Retinal pigment epithelial cell (primary cell): Measurements from ENCODE around the gene CHRM4.
"Not testable (repeated sequence)": the region's sequence is repeated elsewhere in the genome, so short reads cannot be mapped to it uniquely, and the experiment has no call there.

ENCODE experiments used
- DNase-seq: peaks from one replicate; pipeline ENCODE4 v3.0.0-alpha.2; 2010; ENCODE audit warnings: low read depth
- H3K4me3 ChIP-seq: 2 replicates; pipeline ENCODE4 v1.5.1; 2011; ENCODE audit warnings: mild to moderate bottlenecking, low read length, control low read depth, moderate library complexity
- TF ChIP-seq, protein P1 (sequence below): conservative IDR thresholded peaks from 2 replicates; pipeline ENCODE4 v1.5.1; 2011; ENCODE audit warnings: low read depth, low read length, control low read depth, inconsistent platforms

Gene CHRM4

DNA sequence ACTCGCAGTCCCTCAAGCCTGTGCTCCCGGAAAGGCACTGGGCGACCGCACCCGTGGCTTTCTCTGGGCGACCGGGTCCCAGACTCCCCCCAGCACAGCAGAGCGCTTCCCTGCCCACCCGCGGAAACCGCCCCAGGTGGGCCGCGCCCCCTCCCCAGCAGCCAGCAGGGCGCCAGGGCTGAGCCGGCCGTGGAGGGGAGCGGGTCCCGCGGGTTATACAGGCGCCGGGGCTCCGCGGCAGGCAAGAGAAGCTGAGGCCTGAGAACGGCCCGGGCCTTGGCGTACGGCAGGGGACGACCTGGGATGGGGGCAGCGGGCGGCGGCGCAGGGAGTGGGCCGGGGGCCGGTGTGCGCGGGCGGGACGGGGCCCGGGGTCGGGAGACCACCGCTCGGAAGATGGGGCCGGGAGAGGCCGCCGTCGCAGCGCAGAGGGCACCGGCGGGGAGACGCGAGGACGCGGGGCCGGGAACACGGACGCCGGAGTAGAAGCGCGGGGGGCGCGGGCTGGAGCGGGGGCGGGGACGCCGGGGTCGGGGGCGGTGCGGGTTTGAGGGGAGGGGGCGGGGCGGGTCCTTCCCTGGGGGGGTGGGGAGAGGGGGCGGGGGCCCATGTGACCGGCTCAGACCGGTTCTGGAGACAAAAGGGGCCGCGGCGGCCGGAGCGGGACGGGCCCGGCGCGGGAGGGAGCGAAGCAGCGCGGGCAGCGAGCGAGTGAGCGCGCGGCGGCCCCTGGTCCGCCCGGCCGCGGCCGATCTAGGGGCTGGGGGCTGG is 10.3 kb downstream of the CHRM4 start, which contains the start of gene MDK:
Gene MDK (plus strand): TSS at position 622 of the 771 bp plus-strand sequence. CDS start 389 bp downstream, outside the sequence.
- no peak for DNase-seq
- TF ChIP-seq, protein P1, sequence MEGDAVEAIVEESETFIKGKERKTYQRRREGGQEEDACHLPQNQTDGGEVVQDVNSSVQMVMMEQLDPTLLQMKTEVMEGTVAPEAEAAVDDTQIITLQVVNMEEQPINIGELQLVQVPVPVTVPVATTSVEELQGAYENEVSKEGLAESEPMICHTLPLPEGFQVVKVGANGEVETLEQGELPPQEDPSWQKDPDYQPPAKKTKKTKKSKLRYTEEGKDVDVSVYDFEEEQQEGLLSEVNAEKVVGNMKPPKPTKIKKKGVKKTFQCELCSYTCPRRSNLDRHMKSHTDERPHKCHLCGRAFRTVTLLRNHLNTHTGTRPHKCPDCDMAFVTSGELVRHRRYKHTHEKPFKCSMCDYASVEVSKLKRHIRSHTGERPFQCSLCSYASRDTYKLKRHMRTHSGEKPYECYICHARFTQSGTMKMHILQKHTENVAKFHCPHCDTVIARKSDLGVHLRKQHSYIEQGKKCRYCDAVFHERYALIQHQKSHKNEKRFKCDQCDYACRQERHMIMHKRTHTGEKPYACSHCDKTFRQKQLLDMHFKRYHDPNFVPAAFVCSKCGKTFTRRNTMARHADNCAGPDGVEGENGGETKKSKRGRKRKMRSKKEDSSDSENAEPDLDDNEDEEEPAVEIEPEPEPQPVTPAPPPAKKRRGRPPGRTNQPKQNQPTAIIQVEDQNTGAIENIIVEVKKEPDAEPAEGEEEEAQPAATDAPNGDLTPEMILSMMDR: no peak
- H3K4me3 ChIP-seq: peak within 1 kb of the TSS; percentile 65

DNA sequence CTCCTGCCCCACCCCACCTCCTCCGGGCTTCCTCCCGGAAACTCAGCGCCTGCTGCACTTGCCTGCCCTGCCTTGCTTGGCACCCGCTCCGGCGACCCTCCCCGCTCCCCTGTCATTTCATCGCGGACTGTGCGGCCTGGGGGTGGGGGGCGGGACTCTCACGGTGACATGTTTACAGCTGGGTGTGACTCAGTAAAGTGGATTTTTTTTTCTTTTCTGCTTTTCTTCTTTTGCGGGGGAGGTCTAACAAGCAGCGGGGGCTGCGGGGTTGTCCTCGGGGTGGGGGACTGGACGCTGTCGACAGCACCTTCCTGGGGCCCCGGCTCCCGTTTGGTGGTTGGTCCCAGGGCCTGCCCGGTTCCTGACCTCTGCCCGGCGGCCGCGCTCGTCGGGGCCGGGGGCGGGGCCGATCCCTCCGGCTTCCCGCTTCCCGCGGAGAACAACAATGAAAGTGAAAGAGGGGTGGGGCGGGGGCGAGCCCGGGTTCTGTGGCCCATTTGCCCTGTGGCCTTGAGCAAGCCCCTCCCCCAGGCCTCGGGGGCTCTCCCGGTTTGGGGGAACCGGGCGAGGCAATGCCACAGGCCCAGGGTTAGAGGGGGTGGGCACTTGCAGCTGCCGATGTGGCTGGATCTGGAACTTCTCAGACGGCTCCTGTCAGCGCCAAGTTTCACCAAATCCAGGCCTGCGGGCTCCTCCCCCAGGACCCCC is 11.1 kb downstream of the CHRM4 start:
- DNase-seq: no peak
- H3K4me3 ChIP-seq: peak overlapping the region; percentile 53
- TF ChIP-seq, protein P1: no peak

DNA sequence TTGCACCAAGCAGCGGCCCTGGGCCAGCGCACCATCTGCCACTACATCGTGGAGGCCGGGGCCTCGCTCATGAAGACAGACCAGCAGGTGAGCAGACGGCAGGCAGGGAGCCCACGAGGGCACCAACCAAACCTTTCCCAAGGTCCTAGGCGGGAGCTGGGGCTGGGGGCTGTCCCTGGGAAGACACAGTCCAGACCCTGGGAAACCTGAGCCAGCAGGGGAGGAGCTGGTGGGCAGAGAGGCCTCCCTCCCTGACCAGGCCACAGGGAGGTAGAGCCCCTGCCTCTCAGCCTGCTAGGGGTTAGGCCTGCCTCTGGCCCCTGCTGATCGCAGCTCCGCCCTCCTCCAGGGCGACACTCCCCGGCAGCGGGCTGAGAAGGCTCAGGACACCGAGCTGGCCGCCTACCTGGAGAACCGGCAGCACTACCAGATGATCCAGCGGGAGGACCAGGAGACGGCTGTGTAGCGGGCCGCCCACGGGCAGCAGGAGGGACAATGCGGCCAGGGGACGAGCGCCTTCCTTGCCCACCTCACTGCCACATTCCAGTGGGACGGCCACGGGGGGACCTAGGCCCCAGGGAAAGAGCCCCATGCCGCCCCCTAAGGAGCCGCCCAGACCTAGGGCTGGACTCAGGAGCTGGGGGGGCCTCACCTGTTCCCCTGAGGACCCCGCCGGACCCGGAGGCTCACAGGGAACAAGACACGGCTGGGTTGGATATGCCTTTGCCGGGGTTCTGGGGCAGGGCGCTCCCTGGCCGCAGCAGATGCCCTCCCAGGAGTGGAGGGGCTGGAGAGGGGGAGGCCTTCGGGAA is 11.9 kb downstream of the CHRM4 start:
- DNase-seq, H3K4me3 ChIP-seq: not testable (repeated sequence)

DNA sequence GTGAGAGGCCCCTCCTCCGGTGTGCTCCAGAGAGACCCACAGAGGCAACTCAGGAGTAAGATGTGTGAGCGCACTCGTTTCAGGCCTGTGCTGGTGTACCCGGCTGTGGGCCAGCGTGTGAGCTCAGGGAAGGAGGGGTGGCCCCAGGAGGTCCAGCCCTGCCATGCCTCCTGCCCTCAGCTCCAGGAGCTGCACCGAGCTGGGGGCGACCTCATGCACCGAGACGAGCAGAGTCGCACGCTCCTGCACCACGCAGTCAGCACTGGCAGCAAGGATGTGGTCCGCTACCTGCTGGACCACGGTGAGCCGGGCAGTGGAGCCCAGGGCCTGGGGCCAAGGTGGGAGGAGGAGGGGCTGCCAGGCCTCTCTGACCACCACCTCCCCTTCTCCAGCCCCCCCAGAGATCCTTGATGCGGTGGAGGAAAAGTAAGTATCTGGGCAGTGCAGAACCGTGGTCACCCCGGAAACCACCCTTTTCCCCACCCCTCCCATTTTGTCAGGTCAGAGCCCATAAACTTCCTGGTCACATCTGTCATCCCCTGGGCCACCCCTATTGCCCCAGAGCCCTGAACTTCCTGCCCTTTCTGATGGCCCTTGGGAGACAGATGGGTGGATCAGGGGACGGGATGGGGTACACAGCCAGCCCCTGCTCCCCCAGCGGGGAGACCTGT is 12.6 kb downstream of the CHRM4 start:
- DNase-seq: no peak
- no peak overlapping the region for H3K4me3 ChIP-seq
- TF ChIP-seq, protein P1: no peak

DNA sequence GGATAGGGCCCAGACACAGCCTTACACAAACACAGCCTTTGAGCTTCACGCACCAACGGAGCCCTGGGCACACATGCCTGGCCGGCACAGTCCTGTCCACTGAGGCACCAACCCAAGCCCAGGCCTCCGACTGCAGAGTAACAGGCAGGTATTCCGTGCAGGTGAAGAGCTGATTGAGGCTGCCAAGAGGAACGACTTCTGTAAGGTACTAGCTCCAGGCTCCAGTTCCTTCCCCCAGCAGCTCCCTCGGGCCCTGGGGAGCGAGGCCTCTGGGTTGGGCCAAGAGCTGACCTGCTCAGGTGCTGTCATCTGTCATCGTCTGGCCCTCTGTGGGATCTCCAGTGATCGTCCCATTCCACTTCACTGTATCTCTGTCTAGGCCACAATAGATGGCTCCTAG is 13.3 kb downstream of the CHRM4 start:
- no peak overlapping the region for H3K4me3 ChIP-seq
- DNase-seq: no peak
- TF ChIP-seq, protein P1: no peak

DNA sequence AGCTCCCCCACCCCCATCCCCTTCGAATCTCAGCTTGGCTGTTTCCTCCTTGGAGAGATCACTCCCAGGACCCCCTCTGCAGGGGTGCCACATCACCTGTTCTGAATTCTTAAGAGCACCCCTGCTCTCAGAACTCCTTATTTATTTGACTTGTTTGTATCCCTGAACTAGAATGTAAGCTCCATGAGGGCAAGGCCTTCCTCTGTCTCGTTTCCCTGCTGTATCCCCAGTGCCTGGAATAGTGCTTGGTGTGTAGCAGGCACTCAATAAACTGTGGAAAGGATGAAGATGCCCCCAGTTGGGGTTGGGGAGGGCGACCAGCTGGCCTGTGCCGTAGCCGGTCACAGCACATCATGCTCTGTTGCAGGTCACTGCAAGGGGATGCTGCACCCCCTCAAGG is 13.7 kb downstream of the CHRM4 start:
- TF ChIP-seq, protein P1: no peak
- no peak for DNase-seq
- no peak overlapping the region for H3K4me3 ChIP-seq

DNA sequence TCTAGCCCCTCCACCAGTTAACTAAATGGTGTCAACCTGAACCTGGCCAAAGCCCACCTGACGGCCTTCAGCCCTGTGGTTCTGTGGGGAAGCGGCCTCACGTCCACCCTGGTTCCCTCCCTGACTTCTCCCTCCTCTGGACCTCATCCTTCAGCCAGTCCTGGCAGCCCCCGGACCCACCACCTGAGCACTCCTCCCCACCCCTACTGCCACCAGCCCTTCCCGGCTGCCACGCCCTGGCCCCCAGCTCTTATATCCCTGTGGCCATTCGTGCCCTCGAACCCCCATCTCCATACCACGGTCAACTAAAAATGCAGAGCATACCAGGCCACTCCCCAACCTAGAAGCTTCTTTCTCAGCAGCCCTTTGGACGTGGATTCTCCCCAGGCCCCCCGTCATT is 14.3 kb downstream of the CHRM4 start:
- no peak overlapping the region for H3K4me3 ChIP-seq
- TF ChIP-seq, protein P1: no peak
- DNase-seq: no peak
